K562 (cell line): ENCODE data around the gene WDR46. TPM values are rescaled to one million over a fixed set of nuclear protein-coding genes. Genes with fewer than 3 reads are reported as not detected.

Experiments used
- ATAC-seq: fragments of 200-7000 bp; cut with Tn5 transposase; 3 replicates; pipeline ENCODE4 v1.9.1; 2020; ENCODE audit warnings: moderate library complexity
- BruUV-seq: library from RNA; stranded (reverse); fragments of 400-500 nt; replicated peaks from 2 replicates; lab custom pipeline; 2021; lab: Mats Ljungman, UMichigan
- CTCF ChIA-PET: fragments of 300-600 bp; formaldehyde crosslinking; extraction: SDS; loops from one replicate; lab custom pipeline; 2021; ENCODE audit warnings: low intra/inter-chr PET ratio; lab: Yijun Ruan, JAX
- POLR2A ChIA-PET: fragments of 300-600, 350-650 bp; sonication (Branson Sonifier 250); formaldehyde crosslinking; extraction: SDS; loops from one replicate; lab custom pipeline; 2021; ENCODE audit warnings: antibody characterized with exemption, inconsistent platforms; lab: Yijun Ruan, JAX
- DNase-seq, 4 experiments: peaks; one replicate each; pipeline versions ENCODE4 v3.0.0 to v3.0.0-alpha.2; 2011 to 2018; ENCODE audit warnings: low spot score in 3 of 4, mixed read lengths in 3 of 4; ENCODE audit errors: extremely low read depth in 1 of 4
- FAIRE-seq: peaks from 2 replicates; lab custom pipeline; 2011; peaks lifted over from hg19 to GRCh38; lab: Jason Lieb, UNC
- H2AFZ ChIP-seq: 2 replicates; pipeline ENCODE4 v1.6.0; 2011; ENCODE audit warnings: low read depth, low read length, control low read depth, inconsistent platforms
- H3K27ac ChIP-seq: fragments of 200-600 bp; 3 replicates; pipeline ENCODE4 v1.8.0; 2011; ENCODE audit warnings: low read depth, mild to moderate bottlenecking, control low read depth, inconsistent platforms, low read length, moderate library complexity, mixed read lengths; ENCODE audit errors: extremely low read depth
- H3K27me3 ChIP-seq, 2 experiments: fragments of 300-600 bp in 1 of 2; 2 replicates in 1 of 2; 3 replicates in 1 of 2; pipeline versions ENCODE4 v1.6.0 to v1.8.0; 2011; ENCODE audit warnings: inconsistent platforms in 2 of 2, low read length in 2 of 2, mild to moderate bottlenecking in 1 of 2, mixed read lengths in 1 of 2, moderate library complexity in 1 of 2; ENCODE audit not compliant: control insufficient read depth in 2 of 2, insufficient read depth in 2 of 2
- H3K36me3 ChIP-seq: fragments of 300-600 bp; 3 replicates; pipeline ENCODE4 v1.8.0; 2011; ENCODE audit warnings: mild to moderate bottlenecking, low read length, inconsistent platforms; ENCODE audit not compliant: control insufficient read depth, insufficient read depth
- H3K4me1 ChIP-seq, 2 experiments: fragments of 200-600 bp in 1 of 2; replicated peaks in 1 of 2; 2 replicates in 1 of 2; 3 replicates in 1 of 2; pipeline versions ENCODE4 v1.5.1 to v1.8.0; 2011; ENCODE audit warnings: inconsistent platforms in 2 of 2, low read length in 2 of 2, mild to moderate bottlenecking in 1 of 2, mixed read lengths in 1 of 2, moderate library complexity in 1 of 2; ENCODE audit not compliant: control insufficient read depth in 2 of 2, insufficient read depth in 2 of 2
- H3K4me2 ChIP-seq: 2 replicates; pipeline ENCODE4 v1.6.1; 2011; ENCODE audit warnings: low read length, control low read depth, inconsistent platforms, mixed read lengths; ENCODE audit not compliant: insufficient read depth
- H3K4me3 ChIP-seq: fragments of 200-600 bp; sonication (generic), shearing (Covaris generic); 2 replicates; pipeline ENCODE4 v1.5.1; 2016; ENCODE audit warnings: control low read depth, inconsistent platforms
- H3K79me2 ChIP-seq: fragments of 200-600 bp; 3 replicates; pipeline ENCODE4 v1.8.0; 2011; ENCODE audit warnings: low read length, inconsistent platforms; ENCODE audit not compliant: control insufficient read depth, insufficient read depth
- H3K9ac ChIP-seq, 2 experiments: 2 replicates each; pipeline versions ENCODE4 v1.6.0 to v1.6.1; 2011; ENCODE audit warnings: low read depth in 2 of 2, low read length in 2 of 2, control low read depth in 1 of 2, inconsistent platforms in 1 of 2, mild to moderate bottlenecking in 1 of 2, mixed read lengths in 1 of 2; ENCODE audit not compliant: insufficient read depth in 1 of 2
- H3K9me1 ChIP-seq: one replicate; pipeline ENCODE4 v1.6.0; 2011; ENCODE audit warnings: inconsistent platforms, mild to moderate bottlenecking, low read length, moderate library complexity; ENCODE audit not compliant: control insufficient read depth, insufficient read depth
- H3K9me3 ChIP-seq: replicated peaks from 2 replicates; pipeline ENCODE4 v1.5.1; 2011; ENCODE audit warnings: low read depth, low read length, inconsistent platforms; ENCODE audit not compliant: control insufficient read depth, insufficient read depth
- H4K20me1 ChIP-seq: replicated peaks from 2 replicates; pipeline ENCODE4 v1.6.1; 2011; ENCODE audit warnings: low read length, inconsistent platforms, mixed read lengths; ENCODE audit not compliant: control insufficient read depth, insufficient read depth
- C11orf30 ChIP-seq: fragments of 450-650 bp; IDR thresholded peaks from 2 replicates; pipeline ENCODE4 v1.6.1; 2016; ENCODE audit warnings: low read depth, mild to moderate bottlenecking
- E4F1 ChIP-seq: fragments of 250-450 bp; sonication (Bioruptor Pico); IDR thresholded peaks from 2 replicates; pipeline ENCODE4 v1.5.0; 2021; ENCODE audit warnings: mild to moderate bottlenecking, borderline replicate concordance
- ESRRA ChIP-seq: fragments of 450-650 bp; IDR thresholded peaks from 2 replicates; pipeline ENCODE4 v1.6.1; 2014; ENCODE audit warnings: low read depth, mild to moderate bottlenecking, moderate library complexity, borderline replicate concordance
- EWSR1 ChIP-seq: fragments of 450-650 bp; IDR thresholded peaks from 2 replicates; pipeline ENCODE4 v1.6.1; 2018; ENCODE audit warnings: borderline replicate concordance, mild to moderate bottlenecking, low read depth, moderate library complexity; ENCODE audit not compliant: partially characterized antibody
- GTF3C2 ChIP-seq: IDR thresholded peaks from 3 replicates; pipeline ENCODE4 v1.6.1; 2011; ENCODE audit warnings: borderline replicate concordance, mild to moderate bottlenecking, moderate library complexity; ENCODE audit not compliant: insufficient read length; ENCODE audit errors: extremely low read depth
- HLTF ChIP-seq: fragments of 450-650 bp; IDR thresholded peaks from 2 replicates; pipeline ENCODE4 v1.6.1; 2016
- MTA2 ChIP-seq: fragments of 450-650 bp; IDR thresholded peaks from 2 replicates; pipeline ENCODE4 v1.6.1; 2016; ENCODE audit warnings: low read depth
- PBX2 ChIP-seq, 2 experiments: IDR thresholded peaks in 1 of 2; conservative IDR thresholded peaks in 1 of 2; 2 replicates each; pipeline ENCODE4 v1.6.1; 2016; ENCODE audit warnings: low read depth in 2 of 2, mild to moderate bottlenecking in 1 of 2, missing compliant biosample characterization in 1 of 2, missing genetic modification characterization in 1 of 2, moderate library complexity in 1 of 2
- THAP7 ChIP-seq: fragments of 250-450 bp; sonication (Bioruptor Pico); IDR thresholded peaks from 2 replicates; pipeline ENCODE4 v1.5.0; 2021
- ZNF217 ChIP-seq: sonication (generic); formaldehyde crosslinking; IDR thresholded peaks from 2 replicates; pipeline ENCODE4 v1.8.0; 2022; ENCODE audit warnings: mild to moderate bottlenecking, missing genetic modification reagents
- WGBS: fragments of 100-300 bp; shearing (Covaris generic); methylation state at CpG from one replicate; pipeline ENCODE4 v1.1.6; 2016; ENCODE audit warnings: low coverage, mixed read lengths; ENCODE audit not compliant: insufficient coverage; ENCODE audit errors: missing lambda C conversion rate; 5-methylcytosine and 5-hydroxymethylcytosine counted together
- in situ Hi-C: fragments of 300-500 bp; cut with MboI; formaldehyde crosslinking; loops from 4 replicates; pipeline ENCODE4 v1.15.0; 2018; ENCODE audit warnings: inconsistent platforms, mixed read lengths
- intact Hi-C: fragments of 100-400 bp; cut with micrococcal nuclease; formaldehyde crosslinking; loops from 2 replicates; pipeline ENCODE4 v1.14.2; 2022
- polyA plus RNA-seq, 8 experiments: library from polyadenylated mRNA; depleted of rRNA in 4 of 8; stranded (reverse) in 5 of 8; unstranded in 3 of 8; fragments of >200 nt; fragmentation: Nextera tagmentation in 2 of 8; fragmentation: Illumina TruSeq in 1 of 8; extraction: Ambion mirVana in 2 of 8; extraction: Trizol in 1 of 8; gene quantifications; 2 replicates each; pipeline versions ENCODE4 v1.2.1 to v1.2.3, GENCODE V29; 2011 to 2014; ENCODE audit warnings: inconsistent platforms in 1 of 8, missing spikeins in 1 of 8
- total RNA-seq, 7 experiments: library from RNA; depleted of rRNA in 6 of 7; stranded (reverse); fragments of >200 nt in 6 of 7; fragmentation: Illumina TruSeq in 2 of 7; extraction: Trizol in 2 of 7; gene quantifications; 2 replicates each; pipeline versions ENCODE4 v1.2.1 to v1.2.3, GENCODE V29; 2011 to 2021; ENCODE audit warnings: low replicate concordance in 1 of 7

The WDR46 gene
- total and polyA plus RNA-seq, 9 of the 15 experiments (the other 6 are each of a cell fraction or from before 2014, with no cell fraction given) = 8.9 to 146 (median 93.1) TPM

GRCh38 chr6:33312361-33313104 lies 23.5 kb upstream of the WDR46 start:
- intact Hi-C loops (loop anchor here (1.0 to 2.0 kb wide), 2 partner anchors 13 to 112 kb away; partner anchors contain the start of genes RXRB and SLC39A7), in situ Hi-C loops (no loop called here)
- no TSS peak for BruUV-seq
- ATAC-seq (peak; percentile 64), FAIRE-seq (peak; percentile 75), DNase-seq (peak; percentile 67 to 91 (median 76))
- WGBS = 6% methylated on average over 29 of the region's 29 CpGs
- Histone ChIP-seq H3K27me3 (no peaks in the 10 kb centered on the region), H4K20me1 (peaks cover 7% of the 10 kb centered on the region; the same call in 1 of the 2 replicates), H3K4me1 (peaks cover 27 to 46% of the 10 kb centered on the region in 2 experiments), H3K79me2 (peaks cover 41% of the 10 kb centered on the region), H3K36me3 (peaks cover 31% of the 10 kb centered on the region; the same call in 1 of the 3 replicates), H3K9ac (peak overlapping the region; percentile 84 to 99), H3K9me1 (no peaks in the 10 kb centered on the region), H3K4me2 (peak overlapping the region; percentile 95), H3K9me3 (no peaks in the 10 kb centered on the region), H2AFZ (peak overlapping the region; percentile 86), H3K4me3 (peak overlapping the region; percentile 68), H3K27ac (peak overlapping the region; percentile 90)
- POLR2A ChIA-PET = interaction anchor here (0.6 to 3.9 kb wide), 10 partner anchors 8 to 107 kb away, joined by 3 to 36 read pairs (median 5); partner anchors contain the start of genes B3GALT4, PFDN6, RGL2 and RPS18
- CTCF ChIA-PET = interaction anchor here (0.6 kb wide), 1 partner anchor 452 kb away, joined by 3 read pairs; no protein-coding TSS in a partner anchor
- TF ChIP-seq PBX2 (CRISPR knock-in tag; IDR thresholded peaks at IDR 0.05; ENCODE audit: low read depth) (no peak), PBX2 (tag; conservative IDR thresholded peaks at IDR 0.05; ENCODE audit: low read depth) (no peak), C11orf30 (no peak), ZNF217 (CRISPR knock-in tag) (no peak), MTA2 (no peak), HLTF (no peak), EWSR1 (no peak), THAP7 (no peak), E4F1 (CRISPR knock-in tag) (no peak), ESRRA (peak; percentile 45; the same call in 1 of the 2 replicates), GTF3C2 (no peak)
